ENCODE data around the gene CD83.

CD83 gene

DNA sequence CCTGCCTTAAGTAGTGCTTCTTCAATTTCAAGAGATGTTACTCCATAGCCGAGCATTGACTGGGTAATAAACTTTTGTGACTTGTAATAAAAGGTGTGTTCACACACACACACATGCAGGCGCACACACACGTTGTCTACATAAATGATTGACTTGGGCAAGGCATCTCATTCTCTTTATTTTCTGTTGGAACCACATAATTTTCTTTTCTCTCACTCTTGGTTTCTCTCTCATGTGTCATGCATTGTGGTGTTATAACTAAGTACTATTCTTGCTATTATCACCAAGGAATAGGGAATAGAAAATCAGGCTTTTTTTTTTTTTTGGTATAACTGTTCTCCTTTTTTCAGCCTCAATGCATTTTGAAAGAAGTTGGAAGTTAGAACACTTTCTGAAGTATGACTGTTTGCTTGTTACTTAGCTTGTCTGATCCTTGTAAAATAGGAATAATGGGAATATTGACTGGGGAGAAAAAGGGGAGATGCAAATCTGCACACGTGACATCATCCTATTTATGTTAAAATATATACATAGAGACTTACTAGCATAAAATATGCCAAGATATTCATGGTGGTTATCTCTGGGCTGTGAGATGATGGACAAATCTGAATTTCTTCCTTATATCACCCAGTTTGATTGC lies 26.1 kb upstream of the CD83 start:
- DNase-seq (ENCODE audit: low read depth in 2 of 2): no peak

DNA sequence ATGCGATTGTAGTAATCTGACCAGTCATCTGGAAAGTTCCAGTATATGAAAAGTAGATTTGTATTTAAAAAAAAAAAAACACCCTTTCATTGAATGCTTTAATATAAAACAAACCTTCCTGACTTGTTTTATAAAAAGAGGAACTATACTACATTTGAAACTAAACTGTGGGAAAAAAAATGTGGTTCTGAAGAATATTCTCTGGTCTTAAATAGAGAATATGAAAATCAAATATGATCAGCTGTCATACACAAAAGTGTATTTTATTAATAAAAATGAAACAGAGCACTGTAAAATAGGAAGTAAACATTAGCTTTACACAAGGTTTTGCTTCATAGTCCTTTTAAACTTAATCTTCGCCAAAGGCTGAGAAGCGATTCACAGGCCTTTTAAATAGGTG lies 25.3 kb upstream of the CD83 start:
- DNase-seq (ENCODE audit: low read depth in 2 of 2): no peak

DNA sequence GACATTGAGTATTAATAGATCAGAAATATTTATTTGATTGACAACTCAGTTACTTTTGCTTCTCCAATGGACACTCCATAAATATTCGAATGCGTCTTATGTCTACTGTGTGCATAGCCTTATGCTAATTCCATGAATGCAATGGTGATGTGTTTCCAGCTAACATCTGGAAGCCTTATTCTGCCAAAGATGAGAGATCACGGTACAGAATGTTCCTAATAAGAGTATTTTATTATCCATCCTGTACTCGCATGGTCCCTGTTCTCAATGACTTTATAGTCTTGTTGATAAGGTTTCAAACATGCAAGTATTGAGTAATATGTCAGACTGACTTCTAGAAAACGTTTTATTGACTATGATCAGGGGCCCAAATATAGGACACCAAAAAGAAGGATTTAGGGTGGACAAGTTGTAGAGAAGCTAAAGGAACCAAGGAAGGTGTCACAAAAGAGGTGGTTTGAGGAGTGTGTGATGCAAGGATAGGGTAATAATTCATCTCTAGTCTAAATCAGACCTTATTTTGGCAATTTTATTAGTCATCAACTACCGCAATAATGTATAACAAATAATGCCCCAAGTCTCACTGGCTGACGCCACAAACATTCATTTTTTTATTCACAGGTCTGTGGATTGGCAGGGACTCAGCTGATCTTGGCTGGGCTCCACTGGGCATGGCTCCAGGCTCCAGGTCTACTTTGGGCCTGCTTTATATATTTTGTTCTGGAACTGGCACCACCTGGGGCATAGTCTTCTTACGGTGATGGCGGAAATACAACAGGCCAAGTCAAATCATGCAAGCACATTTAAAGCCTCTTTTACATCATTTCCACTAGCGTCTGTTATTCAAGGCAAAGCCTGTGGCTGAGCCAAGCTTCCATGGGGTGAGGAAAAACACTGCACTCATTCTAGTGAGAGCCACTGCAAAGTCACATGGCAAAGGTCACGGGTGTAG lies 24.5 kb upstream of the CD83 start:
- DNase-seq (ENCODE audit: low read depth in 2 of 2): no peak

DNA sequence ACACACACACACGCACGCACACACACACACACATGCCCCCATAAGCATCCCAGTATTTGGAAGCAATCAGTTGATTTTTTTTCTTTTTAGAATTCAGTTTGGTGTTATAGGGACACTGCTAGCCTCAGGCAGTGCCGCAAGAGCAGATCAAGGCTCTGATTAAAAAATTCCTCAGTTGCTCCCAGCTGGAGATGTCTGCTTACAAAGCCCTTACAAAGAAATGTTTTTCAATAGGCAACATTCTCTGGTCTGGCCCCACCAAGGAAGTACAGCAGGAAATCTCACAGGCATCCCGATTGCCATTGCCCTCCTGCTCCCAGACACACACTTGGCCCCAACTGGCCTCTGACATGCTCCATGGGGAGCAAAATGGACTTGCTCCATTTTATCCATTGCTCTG lies 22.9 kb upstream of the CD83 start:
- no peak for DNase-seq (ENCODE audit: low read depth in 2 of 2)

DNA sequence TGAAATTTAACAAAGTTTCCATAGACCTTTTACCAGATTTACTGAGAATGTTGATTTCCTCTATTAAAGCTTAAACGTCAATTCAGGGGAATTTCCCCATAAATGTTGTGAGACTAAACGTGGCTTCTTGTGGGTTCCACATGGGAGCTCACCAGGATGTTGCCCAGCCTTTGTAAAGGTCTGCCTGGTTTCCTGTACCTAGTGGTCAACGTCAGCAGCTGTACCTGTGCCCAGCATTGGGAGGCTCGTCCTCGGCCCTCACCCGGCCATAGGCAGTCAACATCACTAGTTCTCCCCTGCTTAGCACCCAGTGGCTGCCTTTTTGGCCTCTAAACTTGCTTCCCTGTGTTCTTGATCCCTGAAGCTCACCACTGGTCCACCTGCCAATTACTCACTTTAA lies 22.1 kb upstream of the CD83 start:
- no peak for DNase-seq (ENCODE audit: low read depth in 2 of 2)

DNA sequence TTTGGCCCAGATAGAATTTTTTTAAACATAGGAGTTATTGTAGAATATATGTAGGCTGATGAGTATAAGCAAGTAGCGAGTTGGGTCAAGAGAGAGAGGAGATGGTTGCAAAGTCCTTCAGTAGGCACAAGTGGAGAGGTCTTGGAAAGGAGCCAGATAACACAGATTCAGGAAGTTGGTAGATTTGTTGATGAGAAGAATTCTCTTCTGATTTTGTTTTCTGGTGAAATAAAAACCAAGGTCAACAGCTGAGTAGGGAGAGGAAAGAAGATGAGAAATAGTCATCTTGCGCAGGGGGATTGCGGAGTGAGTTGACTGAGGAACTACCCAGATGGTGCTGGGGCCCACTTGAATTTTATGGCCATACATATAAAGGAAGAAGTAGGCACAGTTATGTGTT lies 17.4 kb upstream of the CD83 start:
- DNase-seq (ENCODE audit: low read depth in 2 of 2): no peak

DNA sequence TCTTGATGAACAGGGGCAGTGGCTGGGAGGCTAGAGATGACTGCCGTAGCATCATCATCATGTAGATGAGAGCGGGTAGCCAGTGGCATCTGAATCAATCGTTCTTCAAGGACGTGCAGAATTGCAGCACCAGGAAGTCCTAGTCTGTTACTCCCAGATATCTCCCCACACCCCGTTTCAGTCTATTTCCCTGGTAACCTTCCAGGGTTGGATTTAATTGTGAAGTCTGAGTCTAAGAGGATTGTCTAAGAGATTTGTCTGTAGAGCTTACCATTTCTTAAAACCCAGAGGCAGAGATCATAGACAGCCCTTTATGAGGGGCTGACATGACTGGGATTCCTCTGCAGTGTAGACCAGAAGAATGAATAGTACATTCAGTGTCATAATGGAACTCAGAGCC lies 16.6 kb upstream of the CD83 start:
- no peak for DNase-seq (ENCODE audit: low read depth in 2 of 2)

DNA sequence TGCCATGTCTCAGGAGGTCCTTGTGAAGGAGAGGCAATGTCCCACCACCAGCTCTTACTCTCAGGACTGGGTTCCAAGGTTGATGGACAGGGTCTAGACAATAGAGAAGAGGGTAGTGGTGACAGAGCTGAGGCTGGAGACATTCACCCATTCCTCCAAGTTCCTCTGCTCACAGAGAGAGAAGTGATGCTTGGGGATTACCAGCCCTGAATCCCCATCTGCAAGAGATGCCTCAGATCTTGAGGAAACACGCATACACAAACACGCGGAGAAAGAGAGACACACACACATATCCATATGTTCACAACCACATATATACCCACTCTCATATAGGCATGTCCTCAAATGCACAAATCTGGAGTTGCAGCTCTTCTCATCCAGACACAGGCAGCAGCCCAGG lies 15.2 kb upstream of the CD83 start:
- no peak for DNase-seq (ENCODE audit: low read depth in 2 of 2)

DNA sequence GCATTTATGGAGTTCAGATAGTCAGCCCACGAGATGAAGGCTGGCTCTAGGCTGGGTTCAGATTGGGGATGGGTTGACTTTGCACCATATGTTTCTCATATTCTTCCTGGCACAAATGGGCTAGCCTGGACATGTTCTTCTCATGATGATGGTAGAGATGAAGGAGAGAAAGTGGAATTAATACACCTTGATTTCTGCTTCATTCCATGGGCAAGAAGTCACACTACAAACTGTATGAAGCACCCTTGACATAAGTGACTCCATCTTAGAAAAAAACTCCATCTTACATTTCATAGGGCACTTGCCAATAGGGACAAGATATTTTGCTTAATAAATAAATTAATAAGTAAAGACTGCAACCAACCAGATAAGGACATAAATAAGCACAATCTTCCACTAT lies 12.0 kb upstream of the CD83 start:
- no peak for DNase-seq (ENCODE audit: low read depth in 2 of 2)

DNA sequence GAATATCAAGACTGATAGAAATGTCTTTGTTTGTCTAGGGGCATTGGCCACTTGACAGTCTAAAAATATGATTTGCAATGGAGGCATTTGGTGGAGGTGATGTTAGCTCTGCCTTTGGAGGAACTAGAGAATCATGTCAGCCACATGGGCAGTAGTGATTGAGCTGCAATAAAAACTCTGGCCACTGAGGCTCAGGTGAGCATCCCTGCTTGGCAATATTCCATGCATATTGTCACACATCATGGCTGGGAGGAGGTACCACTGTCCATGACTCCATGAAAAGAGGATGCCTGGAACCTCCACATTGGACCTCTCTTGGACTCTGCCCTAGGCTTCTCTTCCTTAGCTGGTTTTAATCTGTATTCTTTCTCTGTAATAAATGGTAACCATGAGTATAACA lies 10.6 kb upstream of the CD83 start:
- no peak for DNase-seq (ENCODE audit: low read depth in 2 of 2)

DNA sequence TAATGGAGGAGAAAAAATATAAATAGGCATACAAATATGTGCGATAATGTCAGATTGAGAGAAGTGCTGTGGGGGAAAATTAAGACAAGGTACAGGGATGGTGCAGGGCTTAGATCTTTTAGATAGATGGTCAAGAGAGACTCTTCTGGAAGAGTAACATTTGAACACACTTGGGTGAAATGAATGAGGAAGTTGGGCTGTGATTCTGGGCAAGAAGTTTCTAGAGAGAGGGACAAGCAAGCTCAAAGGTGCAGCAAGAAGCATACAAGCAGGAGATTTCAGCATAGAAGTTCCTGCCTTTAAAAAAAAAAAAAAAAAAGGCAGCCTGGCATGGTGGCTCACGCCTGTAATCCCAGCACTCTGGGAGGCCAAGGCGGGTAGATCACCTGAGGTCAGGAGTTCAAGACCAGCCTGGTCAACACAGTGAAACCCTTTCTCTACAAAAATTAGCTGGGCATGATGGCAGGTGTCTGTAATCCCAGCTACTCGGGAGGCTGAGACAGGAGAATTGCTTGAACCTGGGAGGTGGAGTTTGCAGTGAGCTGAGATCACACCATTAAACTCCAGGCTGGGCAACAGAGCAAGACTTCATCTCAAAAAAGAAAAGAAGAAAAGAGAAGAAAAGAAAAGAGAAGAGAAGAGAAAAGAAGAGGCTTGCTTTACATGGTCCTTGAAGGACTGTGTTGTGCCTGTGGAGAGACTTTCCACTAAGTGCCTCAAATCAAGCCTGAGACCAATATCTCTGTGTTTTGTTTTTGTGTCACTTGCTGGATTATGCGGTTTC lies 9.7 kb upstream of the CD83 start:
- DNase-seq (ENCODE audit: low read depth in 2 of 2): no peak

DNA sequence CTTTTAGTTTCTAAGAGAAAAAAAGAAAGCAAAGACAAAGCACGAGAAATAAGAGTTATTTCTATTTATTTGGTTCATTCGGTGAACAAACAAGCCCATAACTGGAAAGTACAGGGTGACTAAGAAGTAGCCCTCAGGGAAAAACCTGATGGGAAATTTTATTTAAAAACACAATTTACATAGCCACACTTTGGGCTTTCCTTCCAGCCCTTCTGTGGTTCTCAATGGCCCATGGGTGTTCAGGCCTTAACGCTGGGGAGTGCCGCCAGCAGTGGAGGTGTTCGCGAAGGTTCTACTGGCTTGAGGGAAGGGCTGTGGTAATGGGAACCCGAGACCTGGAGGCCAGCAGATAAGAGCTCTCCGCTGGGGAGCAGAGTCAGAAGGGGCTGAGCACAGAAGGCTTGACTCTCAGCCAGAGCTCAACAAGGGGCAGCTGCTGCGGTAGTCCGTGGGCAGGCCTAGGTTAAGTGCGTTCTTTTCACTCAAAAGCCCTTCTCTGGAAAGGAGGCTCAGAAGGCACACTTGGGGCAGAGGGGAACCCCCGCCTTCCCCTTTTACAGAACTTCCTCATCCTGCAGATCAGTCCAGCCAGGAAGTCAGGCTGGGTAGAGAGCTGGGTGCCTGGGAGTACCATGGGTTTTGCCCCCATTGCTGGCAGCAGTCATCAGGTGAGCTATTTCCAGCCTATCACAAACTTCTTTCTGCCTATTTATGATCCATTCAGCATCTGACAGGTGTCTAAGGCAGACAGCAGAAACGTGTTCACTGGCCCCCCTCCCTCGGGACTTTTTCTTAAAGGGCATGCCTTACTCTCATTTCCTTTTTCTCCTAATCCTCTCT lies 8.8 kb upstream of the CD83 start:
- peak in 1 of 2 experiments; percentile 24 for DNase-seq (ENCODE audit: low read depth in 2 of 2)

DNA sequence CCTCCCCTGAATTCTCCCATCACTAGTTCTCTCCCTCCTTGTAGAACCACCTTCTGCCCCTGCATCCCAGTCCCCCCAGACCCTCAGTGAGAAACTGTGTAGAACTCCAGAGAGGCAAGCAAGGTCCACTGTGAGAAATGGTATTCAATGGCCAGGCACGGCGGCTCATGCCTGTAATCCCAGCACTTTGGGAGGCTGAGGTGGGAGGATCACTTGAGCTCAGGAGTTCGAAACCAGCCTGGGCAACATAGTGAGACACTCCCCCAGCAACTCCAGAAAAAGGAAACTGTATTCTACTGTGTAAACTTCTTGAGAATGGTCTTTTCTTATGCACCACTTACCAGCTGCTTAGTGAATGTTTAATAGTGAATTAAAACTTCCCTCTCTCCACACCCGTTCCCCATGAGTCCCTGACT lies 8.2 kb upstream of the CD83 start:
- no peak for DNase-seq (ENCODE audit: low read depth in 2 of 2)

DNA sequence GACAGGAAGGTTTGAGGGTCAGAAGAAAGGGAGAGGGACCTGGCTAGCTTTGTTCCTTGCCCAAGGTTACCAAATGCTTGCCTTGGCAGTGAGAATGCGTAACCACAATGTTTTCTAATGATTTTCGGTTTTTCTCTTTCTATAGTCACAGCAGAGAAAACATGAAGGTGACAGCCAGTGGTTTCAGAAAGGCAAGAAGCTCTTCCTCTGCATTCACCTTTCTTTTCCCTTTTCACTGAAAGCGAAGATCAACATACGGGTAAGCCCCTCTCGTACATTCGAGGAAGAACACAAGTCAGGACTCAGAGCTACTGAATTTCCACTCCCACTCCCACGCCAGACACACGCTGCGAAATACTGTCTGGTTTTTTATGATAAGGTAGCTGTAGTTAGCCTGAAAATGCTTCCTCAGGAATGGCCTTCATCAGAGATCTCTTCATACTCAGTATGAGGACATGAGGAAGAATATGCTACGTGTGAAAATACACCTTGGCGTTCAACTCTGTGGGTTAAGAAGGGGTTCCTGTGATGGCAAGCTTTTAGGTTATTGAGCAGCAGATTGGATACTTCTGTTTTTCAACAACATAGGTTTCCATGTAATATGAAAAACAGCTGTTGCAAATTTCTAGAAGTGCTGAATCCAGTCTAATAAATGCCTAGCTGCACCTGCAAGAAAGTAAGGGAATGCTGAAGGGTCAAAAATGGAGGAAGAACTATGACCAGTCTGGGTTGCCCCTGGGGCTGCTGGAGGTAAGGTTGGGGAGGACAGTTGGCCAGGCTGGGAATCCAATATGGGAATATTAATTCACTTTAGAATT lies 7.4 kb upstream of the CD83 start:
- no peak for DNase-seq (ENCODE audit: low read depth in 2 of 2)

DNA sequence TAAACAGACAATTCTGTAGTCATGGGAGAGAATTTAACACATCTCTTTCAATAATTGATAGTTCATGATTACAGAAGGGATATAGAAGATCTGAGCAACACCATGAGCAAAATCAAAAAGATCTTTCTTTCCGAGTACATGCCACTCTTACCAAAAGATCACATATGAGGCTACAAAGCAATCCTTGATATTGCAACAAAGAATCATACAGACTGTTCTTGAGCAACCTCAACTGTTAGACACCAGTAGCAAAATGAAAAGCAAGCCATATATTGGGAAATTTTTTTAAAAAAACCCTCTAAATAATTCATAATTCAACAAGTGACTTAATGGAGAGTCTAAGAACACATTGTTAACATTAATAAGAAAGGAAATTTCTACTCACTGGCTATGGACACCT lies 3.6 kb upstream of the CD83 start:
- DNase-seq (ENCODE audit: low read depth in 2 of 2): no peak

DNA sequence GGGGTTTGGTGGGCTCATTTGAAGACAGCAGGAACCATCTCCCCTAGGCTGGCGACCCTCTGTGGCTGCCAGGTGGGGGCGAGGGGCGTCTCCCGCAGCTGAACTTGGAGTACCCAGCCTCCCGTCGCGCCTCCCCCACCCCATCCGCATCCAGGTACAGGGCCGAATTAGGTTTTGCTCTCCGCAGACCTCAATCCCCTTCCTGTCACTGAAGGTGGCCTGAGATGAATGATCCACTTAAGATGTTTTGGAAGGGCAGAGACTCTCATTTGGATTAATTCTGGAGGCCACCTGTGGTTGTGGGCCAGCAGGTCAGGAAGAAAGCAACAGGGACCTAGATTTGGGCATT lies 493 bp downstream of the CD83 start:
- DNase-seq (ENCODE audit: low read depth in 2 of 2): no peak

DNA sequence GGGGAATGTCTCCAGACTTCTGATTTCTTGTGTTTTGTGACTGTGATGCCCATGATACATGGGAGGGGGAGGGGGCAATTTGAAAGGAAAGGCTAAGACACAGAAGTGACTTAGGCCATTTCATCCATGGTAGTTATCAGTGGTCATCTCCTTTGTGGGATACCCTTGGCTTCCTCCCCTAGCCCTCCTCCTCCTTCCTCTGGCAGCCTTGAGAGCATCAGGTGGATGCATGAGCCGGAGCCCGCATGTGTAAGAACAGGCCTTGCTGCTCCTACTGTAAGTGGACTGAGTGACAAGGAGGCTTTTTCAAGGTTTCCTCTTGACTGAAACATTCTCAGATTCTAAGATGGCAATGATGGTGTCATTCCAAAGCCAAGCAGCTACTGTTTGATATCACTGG lies 874 bp downstream of the CD83 start:
- DNase-seq (ENCODE audit: low read depth in 2 of 2): no peak

DNA sequence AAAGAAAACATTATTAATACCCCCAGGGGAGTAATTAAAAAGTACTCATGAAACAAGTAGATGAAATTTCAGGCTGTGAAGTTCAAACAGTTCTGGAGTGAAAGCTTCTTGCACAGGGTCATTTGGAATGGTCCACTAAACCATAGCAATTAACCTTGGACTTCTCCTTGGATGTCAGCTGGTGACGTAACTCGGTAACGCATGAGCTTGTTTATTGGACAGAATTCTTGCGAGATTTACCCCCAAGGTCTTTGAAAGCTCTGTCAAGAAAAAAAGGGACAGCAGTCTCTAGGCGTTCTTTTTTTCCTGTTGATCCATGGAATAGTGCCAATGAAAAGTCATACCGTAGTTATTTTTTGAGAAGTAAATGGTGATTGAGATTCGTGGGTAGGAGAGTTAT lies 2.2 kb downstream of the CD83 start:
- DNase-seq (ENCODE audit: low read depth in 2 of 2): no peak

DNA sequence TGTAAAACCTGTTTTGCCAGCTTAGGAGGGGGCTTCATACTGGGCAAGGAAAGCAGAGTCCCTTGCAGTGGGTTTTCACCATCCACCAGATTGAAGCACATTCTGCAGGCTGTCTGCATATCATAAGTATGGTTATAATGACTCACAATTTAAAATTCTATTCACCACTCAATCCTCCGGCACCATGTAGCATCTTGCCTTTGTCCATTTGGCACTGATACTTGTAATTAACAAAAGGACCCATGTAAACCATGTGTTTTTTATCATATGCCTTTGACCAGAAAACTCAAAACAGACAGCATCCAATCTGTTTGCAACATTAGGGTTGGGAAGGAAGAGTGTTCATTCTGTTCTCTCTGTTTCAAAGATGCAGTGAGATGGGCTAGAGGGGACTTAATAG lies 3.0 kb downstream of the CD83 start:
- no peak for DNase-seq (ENCODE audit: low read depth in 2 of 2)

DNA sequence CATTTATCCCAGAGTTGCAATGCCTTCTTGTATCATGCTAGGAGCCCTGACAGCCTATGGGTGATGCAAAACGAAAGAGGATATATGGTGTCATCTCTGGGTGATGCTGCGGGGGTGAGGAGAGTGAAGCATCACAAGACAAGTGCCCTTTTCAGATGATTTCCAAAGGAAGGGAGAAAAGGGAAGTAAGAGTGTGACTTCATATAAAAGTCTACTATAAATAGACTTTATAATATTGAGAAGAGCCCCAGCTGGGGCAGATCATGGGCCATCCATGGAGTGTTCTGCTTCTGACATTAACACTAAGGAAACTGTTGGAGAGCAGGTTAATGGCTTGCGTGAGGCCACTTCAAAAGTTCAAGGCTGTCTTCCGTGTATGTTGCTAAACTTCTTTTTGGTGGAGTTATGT lies 4.4 kb downstream of the CD83 start:
- DNase-seq (ENCODE audit: low read depth in 2 of 2): peak in 1 of 2 experiments; percentile 17

All from stimulated activated CD4-positive, alpha-beta T cell treated with anti-CD3 and anti-CD28 coated beads, Interleukin-12 subunit alpha, Interleukin-12 subunit beta, amount 100 ng/mL, for 24 hours (primary cell).